MM.1S (cell line): ENCODE data around the gene AGAP1.

Source experiments
- CTCF ChIP-seq: fragments of 300-600 bp; sonication (generic); IDR thresholded peaks from 2 replicates; pipeline ENCODE4 v1.5.1; 2016; ENCODE audit warnings: antibody characterized with exemption, low read length, mixed read lengths
- EZH2 ChIP-seq: fragments of 300-600 bp; sonication (generic); optimal IDR thresholded peaks from 2 replicates; pipeline ENCODE3; 2017; ENCODE audit warnings: low read depth, mild to moderate bottlenecking, antibody characterized with exemption, low read length, mixed read lengths
- EZH2phosphoT487 ChIP-seq: fragments of 300-600 bp; sonication (generic); IDR thresholded peaks from 2 replicates; pipeline ENCODE4 v1.6.1; 2018; ENCODE audit warnings: antibody characterized with exemption, low read length

- TF ChIP-seq CTCF = no peak
- no peak for TF ChIP-seq EZH2
- TF ChIP-seq EZH2phosphoT487 = no peak
Observed at GRCh38 chr2:235539773-235540172, 45.9 kb downstream of the AGAP1 start.
